HEK293 (cell line): ENCODE measurements around the gene SP8.

Source experiments
- CTCF ChIA-PET: fragments of 350-600 bp; formaldehyde crosslinking; extraction: SDS; loops from one replicate; lab custom pipeline; 2021; ENCODE audit warnings: antibody characterized with exemption; lab: Yijun Ruan, JAX
- POLR2A ChIA-PET: fragments of 300-600 bp; formaldehyde crosslinking; extraction: SDS; loops from one replicate; lab custom pipeline; 2020; ENCODE audit warnings: antibody characterized with exemption, inconsistent platforms; lab: Yijun Ruan, JAX
- H3K27ac ChIP-seq: fragments of 200-500 bp; sonication (Bioruptor generic); 2 replicates; pipeline ENCODE4 v1.5.1; 2014; ENCODE audit warnings: low read depth, low read length, control low read depth, inconsistent platforms; ENCODE audit errors: extremely low read depth
- H3K36me3 ChIP-seq, 2 experiments: fragments of 200-500 bp in 1 of 2; sonication (Bioruptor generic) in 1 of 2; 1 replicate in 1 of 2; 2 replicates in 1 of 2; pipeline ENCODE4 v1.5.1; 2014 to 2017; ENCODE audit warnings: inconsistent platforms in 2 of 2, low read length in 2 of 2; ENCODE audit not compliant: control insufficient read depth in 2 of 2, insufficient read depth in 1 of 2
- H3K4me1 ChIP-seq: fragments of 200-500 bp; sonication (Bioruptor generic); 2 replicates; pipeline ENCODE4 v1.5.1; 2014; ENCODE audit warnings: mild to moderate bottlenecking, low read length, inconsistent platforms; ENCODE audit not compliant: control insufficient read depth, insufficient read depth
- H3K4me3 ChIP-seq: 2 replicates; pipeline ENCODE4 v1.5.1; 2011; ENCODE audit warnings: low read depth, mild to moderate bottlenecking, control low read depth, low read length, moderate library complexity
- H3K9me3 ChIP-seq: fragments of 200-500 bp; sonication (Bioruptor generic); 2 replicates; pipeline ENCODE4 v1.5.1; 2014; ENCODE audit warnings: low read depth, low read length, inconsistent platforms; ENCODE audit not compliant: control insufficient read depth, insufficient read depth
- KLF1 ChIP-seq: fragments of 450-650 bp; formaldehyde crosslinking; IDR thresholded peaks from 2 replicates; pipeline ENCODE4 v1.5.1; 2016; ENCODE audit warnings: missing biosample characterization, missing genetic modification characterization
- TCF7L2 ChIP-seq: IDR thresholded peaks from 2 replicates; pipeline ENCODE4 v1.6.1; 2011; ENCODE audit warnings: low read depth, mild to moderate bottlenecking, inconsistent platforms, low read length, moderate library complexity, borderline replicate concordance
- ZNF221 ChIP-seq: fragments of 450-650 bp; formaldehyde crosslinking; IDR thresholded peaks from 2 replicates; pipeline ENCODE4 v1.5.1; 2017; ENCODE audit warnings: missing biosample characterization, missing genetic modification characterization, borderline replicate concordance
- ZNF747 ChIP-seq: fragments of 450-650 bp; formaldehyde crosslinking; IDR thresholded peaks from 2 replicates; pipeline ENCODE4 v1.5.1; 2016; ENCODE audit warnings: missing biosample characterization, missing genetic modification characterization

SP8 gene

GRCh38 chr7:20735346-20736065 lies 51.2 kb downstream of the SP8 start:
- TF ChIP-seq TCF7L2 (no peak), ZNF221 (tag by site-specific recombination) (no peak), KLF1 (no peak), ZNF747 (tag by site-specific recombination) (no peak)
- Histone ChIP-seq H3K36me3 (no peaks in the 10 kb centered on the region), H3K4me3 (no peak overlapping the region), H3K27ac (no peak overlapping the region), H3K9me3 (no peaks in the 10 kb centered on the region), H3K4me1 (no peaks in the 10 kb centered on the region)
- ChIA-PET CTCF (interaction anchor here (0.5 to 1.3 kb wide), 5 partner anchors 9 to 1716 kb away, joined by 3 to 4 read pairs (median 3); no protein-coding TSS in a partner anchor), POLR2A (no interaction called here)
